WI38 (cell line): ENCODE results near the gene AQP12B.

Experiments
- H3K4me3 ChIP-seq: 2 replicates; pipeline ENCODE4 v1.5.1; 2011; ENCODE audit warnings: low read depth, mild to moderate bottlenecking, control low read depth, low read length
- TF ChIP-seq, protein P1 (sequence below): IDR thresholded peaks from 2 replicates; pipeline ENCODE4 v1.5.1; 2012; ENCODE audit warnings: low read depth, mild to moderate bottlenecking, control low read depth, low read length

Gene AQP12B

DNA sequence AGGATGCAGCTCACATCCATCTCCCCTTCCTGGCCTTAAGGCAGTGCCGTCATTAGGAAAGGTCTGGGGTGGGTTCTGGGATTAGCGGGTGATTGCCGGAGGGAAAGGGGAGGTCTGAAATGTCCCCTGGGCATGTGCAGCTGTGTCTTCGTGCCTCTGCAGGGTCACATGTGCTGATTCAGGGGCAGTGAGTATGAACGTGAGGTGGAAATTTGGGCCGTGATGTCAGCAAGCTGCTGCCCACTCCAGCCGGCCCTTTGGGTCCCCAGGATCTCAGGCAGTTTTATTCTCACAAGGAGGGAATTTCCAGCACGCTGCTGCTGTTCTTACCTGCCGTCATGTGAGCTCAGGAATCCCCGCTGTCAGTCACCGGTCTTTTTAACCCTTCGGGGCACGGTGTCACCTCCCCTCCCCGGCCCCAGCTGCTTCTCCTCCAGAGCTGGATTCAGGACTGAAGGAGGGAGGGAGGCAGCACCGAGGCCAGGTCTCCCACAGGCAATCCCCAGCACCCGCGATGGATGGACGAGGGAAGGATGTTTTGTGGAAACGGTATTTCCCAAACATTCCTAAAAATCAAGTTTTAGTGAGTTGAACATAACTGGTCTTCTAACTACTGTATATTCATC is 33.9 kb downstream of the AQP12B start:
- TF ChIP-seq, protein P1, sequence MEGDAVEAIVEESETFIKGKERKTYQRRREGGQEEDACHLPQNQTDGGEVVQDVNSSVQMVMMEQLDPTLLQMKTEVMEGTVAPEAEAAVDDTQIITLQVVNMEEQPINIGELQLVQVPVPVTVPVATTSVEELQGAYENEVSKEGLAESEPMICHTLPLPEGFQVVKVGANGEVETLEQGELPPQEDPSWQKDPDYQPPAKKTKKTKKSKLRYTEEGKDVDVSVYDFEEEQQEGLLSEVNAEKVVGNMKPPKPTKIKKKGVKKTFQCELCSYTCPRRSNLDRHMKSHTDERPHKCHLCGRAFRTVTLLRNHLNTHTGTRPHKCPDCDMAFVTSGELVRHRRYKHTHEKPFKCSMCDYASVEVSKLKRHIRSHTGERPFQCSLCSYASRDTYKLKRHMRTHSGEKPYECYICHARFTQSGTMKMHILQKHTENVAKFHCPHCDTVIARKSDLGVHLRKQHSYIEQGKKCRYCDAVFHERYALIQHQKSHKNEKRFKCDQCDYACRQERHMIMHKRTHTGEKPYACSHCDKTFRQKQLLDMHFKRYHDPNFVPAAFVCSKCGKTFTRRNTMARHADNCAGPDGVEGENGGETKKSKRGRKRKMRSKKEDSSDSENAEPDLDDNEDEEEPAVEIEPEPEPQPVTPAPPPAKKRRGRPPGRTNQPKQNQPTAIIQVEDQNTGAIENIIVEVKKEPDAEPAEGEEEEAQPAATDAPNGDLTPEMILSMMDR, result no peak
- no peak overlapping the region for H3K4me3 ChIP-seq

DNA sequence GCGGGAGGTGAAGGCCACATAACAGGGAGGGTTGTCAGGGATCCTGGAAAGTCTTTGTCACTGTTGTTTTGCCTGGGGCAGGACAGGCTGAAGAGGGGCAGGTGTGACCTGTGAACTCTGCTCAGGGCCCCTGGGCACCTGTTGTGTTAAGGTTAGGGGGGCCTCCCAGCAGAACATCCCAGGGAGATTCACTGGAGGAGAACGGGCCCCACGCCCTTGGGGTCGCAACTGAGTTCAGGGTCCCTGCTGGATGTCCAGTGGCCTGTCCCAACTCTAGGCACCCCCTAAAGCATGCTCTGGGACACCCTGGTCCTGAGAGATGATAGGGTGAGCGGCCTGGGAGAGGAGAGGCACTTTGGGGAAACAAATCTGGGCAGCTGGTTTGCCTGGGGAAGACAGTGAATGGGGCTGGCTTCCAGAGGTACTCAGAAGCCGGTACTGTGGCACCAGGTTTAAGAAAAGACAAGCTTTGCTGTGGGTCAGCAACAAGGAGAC is 34.5 kb downstream of the AQP12B start:
- no peak overlapping the region for H3K4me3 ChIP-seq
- TF ChIP-seq, protein P1, result no peak

DNA sequence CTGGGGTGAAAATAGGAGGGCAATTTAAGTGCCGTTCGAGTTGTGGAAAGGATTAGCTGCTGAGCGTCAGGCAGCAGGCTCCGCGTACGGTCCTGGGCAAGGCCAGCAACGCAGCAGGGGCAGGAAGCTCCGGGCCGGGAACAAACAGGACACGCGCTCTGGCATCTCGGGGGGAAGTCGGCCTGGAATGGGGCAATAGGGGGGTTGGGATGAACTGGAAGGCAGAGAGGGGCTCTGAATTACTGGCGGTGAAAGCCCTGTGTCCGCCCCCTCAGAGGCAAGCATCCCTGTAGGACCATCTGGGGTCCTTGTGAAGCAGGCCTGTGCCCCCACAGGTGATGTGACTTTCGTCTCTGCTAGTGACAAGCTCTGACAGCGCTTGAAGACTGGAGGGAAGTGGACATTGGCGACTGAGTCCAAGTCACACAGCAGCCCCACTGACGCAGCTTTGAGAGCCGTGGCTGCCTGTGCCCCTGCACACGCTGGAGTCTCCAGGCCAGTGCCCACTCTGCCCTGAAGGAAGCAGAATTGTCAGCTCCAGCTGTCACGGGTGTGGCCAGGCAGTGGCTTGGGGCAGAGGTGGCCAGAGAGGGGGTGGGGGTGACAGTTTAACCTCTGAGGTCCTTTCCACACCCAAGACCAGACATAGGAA is 35.1 kb downstream of the AQP12B start:
- TF ChIP-seq, protein P1, result no peak
- no peak overlapping the region for H3K4me3 ChIP-seq

DNA sequence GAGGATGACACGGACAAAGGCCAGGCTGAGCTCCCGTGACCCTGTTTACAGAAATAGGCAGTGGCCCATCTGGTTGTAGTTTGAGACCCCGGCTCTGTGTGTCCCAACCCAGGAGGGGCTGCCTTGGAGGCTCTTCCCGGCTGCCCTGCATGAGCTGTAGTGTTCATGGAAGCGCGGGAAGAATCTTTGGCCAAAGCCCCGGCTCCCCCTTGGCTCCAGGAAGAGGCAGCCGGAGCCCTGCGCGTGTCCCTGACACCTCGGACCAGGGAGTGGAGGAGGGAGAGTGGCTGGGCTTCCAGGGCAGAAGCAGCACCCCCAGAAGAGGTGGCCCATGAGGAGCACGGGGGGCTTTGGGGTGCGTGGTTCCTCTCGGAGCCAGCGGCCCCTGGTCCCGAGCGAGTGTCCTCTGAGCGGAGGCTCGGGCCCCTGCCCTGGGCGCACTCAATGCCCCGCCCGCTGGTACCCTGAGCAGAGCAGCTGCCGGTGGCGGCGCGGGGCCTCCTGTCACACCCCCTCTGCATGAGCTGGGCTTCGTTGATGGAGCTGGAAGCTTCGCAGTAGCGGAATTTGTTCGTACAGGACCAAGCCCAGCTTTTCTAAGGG is 35.7 kb downstream of the AQP12B start:
- H3K4me3 ChIP-seq, result no peak overlapping the region
- TF ChIP-seq, protein P1, result no peak

DNA sequence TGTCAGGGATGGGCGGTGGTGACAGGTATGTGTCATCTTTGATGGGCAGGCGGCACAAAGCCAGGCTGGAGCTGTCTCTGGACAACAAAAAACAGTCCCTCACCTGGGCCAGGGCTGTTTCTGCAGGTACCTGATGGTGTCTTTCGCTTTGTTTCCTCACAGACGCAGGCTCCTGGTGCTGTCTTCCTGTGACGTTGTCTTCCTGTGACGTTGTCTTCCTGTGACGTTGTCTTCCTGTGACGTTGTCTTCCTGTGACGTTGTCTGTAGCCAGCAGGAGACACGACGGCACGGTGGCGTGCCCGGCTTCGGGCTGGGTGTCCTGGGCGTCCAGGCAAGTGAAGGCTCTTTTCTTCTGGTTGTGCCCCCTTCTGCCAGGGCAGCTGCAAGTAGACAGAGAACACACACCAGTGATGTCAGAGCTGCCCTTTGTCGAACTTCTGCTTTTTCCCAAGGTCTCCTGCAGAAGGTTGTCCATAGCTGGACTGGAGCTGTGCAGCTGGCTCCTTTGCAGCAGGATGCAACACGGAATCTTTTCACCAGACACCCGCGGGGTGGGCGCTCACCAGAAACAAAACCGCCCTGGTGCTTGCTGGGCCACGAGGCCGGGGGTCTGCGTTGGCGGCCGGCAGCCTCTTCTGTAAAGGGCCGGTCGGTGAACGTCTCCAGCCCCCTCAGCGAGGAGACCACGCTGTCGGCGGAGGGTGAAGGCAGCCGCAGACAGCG is 36.3 kb downstream of the AQP12B start:
- TF ChIP-seq, protein P1, result no peak
- H3K4me3 ChIP-seq, result no peak overlapping the region

DNA sequence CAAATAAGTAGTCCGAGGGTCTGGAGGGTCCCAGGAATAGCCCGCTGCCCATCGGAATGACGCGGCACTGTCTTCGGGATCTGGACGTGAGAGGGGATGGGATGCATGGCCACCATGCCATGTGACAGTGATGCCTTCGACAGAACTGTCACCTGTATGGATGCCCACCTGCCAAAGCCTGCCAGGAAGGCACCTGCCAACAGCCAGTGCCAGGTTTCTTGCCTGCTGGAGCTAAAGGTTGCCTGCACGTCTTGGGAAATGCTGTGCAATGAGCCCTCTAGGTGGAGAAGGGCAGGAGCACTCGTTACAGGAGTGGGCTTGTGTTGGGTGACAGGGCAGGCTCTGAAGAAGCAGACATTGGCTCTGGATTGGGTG is 36.9 kb downstream of the AQP12B start:
- H3K4me3 ChIP-seq, result no peak overlapping the region
- TF ChIP-seq, protein P1, result no peak
